Midbrain (tissue), 1 donor: ENCODE results near the gene EPOP.

Experiments used
- DNase-seq: peaks from one replicate; lab custom pipeline; 2025; lab: John Stamatoyannopoulos, UW

The EPOP gene

GRCh38 chr17:38705803-38706504, 31.2 kb upstream of the EPOP start:
- peak; percentile 33 for DNase-seq

GRCh38 chr17:38705523-38705802, 30.7 kb upstream of the EPOP start:
- no peak for DNase-seq

GRCh38 chr17:38704606-38705522, 30.1 kb upstream of the EPOP start, which contains the start of gene MLLT6:
MLLT6 (plus strand) TSS chr17:38705273; CDS start chr17:38705633, 360 bp downstream.
- DNase-seq: peak; percentile 85

DNA sequence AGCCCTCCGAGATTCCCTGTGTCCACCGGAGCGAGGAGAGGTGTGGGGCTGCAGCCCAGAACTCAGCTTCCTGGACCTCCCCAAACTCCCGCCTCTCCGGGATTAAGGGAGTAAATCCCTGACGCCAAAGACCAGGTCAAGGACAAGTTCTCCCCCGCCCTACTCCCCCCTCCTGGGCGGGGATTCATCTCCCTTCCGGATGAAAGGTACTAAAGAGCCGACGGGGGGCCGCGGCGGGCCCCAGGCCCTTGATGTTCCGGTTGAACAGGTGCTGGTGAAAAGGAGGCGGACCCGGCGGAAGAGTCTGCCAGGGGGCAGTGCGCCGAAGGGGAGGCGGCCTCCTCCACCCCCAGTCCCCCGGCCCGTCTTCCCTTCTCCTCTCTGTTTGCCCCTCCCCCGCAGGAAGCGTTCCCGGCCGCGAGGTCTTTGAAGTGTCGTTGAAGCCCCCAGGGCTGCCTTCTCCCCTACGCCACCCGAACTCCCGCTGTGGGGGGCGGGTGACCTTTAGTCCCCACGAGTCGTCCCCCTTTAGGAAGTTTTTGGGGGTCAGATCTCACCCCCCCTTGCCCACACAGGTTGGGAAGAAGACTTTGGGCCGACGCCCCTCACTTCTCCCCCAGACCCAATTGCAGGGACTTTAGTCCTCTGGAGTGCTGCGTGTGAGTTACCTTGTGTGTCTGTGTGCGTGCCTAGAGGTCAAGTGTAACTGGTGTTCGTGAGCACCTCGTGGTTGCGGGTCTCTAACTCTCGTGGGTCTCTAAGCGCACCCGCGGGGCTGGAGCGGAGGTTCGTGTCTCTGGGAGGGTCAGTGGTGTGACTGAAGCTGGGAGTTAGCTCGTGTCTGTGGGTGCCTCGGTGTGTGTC, 29.2 kb upstream of the EPOP start:
- peak; percentile 15 for DNase-seq

DNA sequence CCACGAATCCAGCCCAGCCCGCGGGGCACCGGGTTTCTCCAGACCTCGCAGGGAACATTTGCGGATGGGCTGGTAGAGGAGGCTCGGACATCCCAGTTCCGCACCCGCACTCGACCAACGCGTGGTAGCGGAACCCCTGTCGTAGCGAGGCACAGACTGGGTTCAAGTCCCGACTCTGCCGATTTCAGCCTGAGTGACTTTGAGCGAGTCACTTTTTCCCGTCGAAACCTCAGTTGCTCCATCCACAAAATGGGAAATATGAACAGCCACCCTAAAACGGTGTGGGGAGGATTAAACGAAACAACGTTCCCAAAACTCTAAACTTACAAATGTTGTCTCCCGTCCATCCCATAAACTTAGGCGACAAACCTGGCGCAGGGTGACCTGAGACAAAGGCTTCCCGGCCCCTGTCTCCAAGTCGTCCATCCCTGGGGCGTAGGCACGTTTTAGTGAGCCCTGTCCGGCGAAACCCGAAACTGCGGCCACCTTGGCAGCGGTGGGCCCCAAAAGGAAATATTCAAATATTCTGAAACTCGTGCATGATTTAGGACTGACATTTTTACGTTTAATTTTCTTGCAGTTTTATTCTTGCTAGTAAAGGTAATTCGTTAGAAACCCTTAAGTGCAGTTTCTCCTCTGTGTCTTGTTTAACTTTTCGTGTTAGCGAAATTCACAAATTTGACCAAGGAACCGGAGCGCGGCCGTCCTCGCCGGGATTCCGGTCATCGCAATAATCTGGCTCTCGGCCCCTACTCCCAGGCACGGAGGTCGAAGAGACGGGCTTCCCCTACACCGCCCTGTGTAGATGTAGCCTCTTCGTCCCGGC, 28.4 kb upstream of the EPOP start:
- DNase-seq: peak; percentile 44

- DNase-seq: peak; percentile 84
Observed at GRCh38 chr17:38702166-38702915, 27.6 kb upstream of the EPOP start.

DNA sequence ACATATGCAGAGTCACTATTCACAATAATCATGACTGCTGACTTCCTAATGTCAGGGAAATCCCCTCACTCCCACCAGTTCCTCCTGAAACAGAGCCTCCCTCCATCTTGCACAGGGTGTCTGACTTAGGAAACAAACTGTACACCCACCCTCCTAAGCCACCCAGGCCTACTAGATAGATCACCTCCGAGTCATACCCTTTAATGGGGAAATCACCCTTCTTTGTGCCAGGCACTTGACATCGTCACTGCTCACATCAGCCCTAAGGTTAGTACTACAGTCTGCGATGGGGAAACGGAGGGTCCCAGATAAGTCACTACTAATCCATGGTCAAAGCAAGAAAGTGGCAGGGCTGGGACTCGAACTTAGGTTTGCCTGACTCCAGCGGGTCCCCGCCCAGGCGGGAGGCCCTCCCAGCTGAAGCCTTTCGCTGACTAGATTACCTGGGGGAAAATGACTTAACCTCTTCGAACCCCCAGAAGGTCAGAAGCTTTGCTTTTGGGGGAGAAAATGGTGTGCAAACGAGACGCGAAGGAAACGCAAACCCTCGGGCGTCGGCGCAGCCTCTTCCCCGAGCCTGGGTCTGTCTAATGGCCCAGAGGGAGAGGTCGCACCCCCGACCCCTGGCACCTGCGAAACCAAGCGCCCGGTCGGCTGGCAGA, 26.9 kb upstream of the EPOP start:
- peak; percentile 4 for DNase-seq

GRCh38 chr17:38698760-38699159, 24.0 kb upstream of the EPOP start:
- no peak for DNase-seq

GRCh38 chr17:38697061-38697820, 22.5 kb upstream of the EPOP start:
- DNase-seq: no peak

- peak; percentile 46 for DNase-seq
Observed at GRCh38 chr17:38693700-38694329, 19.1 kb upstream of the EPOP start.

GRCh38 chr17:38691154-38691553, 16.4 kb upstream of the EPOP start:
- DNase-seq: no peak

DNA sequence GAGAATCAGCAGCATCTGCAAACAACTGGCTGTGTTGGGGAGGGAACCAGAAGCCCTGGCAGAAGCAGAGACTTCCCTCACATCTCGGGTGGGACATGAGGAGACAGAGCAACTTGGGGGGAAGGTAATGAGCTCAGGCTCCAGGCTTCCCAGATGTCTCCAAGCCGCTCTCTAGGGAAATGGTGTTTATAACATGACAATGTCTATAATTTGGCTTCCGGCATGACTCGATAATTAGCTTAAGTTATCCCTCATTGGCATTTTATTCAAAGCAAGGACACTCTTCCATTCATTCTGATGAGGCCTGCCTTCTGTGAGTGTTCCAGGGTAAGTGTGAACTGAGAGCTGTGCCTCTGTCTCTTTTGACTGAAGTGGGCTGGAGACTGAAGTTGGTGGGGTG, 15.6 kb upstream of the EPOP start:
- no peak for DNase-seq

- DNase-seq: no peak
Observed at GRCh38 chr17:38687286-38687685, 12.5 kb upstream of the EPOP start.

GRCh38 chr17:38685491-38685890, 10.7 kb upstream of the EPOP start:
- DNase-seq: no peak

DNA sequence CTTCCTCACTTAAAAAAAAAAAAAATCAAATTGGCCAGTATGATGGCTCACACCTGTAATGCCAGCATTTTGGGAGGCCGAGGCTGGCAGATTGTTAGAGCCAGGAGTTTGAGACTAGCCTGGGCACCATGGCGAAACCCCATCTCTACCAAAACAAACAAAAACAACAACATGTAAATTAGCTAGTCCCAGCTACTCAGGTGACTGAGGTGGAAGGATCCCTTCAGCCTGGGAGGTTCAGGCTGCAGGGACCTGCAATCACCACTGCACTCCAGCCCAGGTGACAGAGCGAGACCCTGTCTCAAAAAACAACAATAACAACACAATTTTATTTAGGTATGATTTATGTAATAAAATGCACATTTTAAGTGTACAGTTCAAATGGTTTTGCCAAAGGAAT, 6.3 kb upstream of the EPOP start:
- DNase-seq: no peak

GRCh38 chr17:38677819-38678218, 3.1 kb upstream of the EPOP start:
- DNase-seq: no peak

- peak; percentile 84 for DNase-seq
Observed at GRCh38 chr17:38676706-38677504, 2.1 kb upstream of the EPOP start.
